ENCODE measurements around the gene EPHB4. TPM values are rescaled to one million over a fixed set of nuclear protein-coding genes. Genes with fewer than 3 reads are reported as not detected.
"Not testable (repeated sequence)": the region's sequence is repeated elsewhere in the genome, so short reads cannot be mapped to it uniquely, and the experiment has no call there.

Gene EPHB4
- total RNA-seq, 1 donor = 37.9 TPM

- no peak for DNase-seq (ENCODE audit: low read depth)
- no peak for TF ChIP-seq CTCF (IDR thresholded peaks at IDR 0.05; ENCODE audit: insufficient read depth, low read length)
- no peak overlapping the region for H3K4me3 ChIP-seq (ENCODE audit: low read depth, low read length)
Observed at GRCh38 chr7:100861616-100861985, 34.3 kb upstream of the EPHB4 start.

- DNase-seq (ENCODE audit: low read depth) = no peak
- no peak for TF ChIP-seq CTCF (IDR thresholded peaks at IDR 0.05; ENCODE audit: insufficient read depth, low read length)
- no peak overlapping the region for H3K4me3 ChIP-seq (ENCODE audit: low read depth, low read length)
Observed at GRCh38 chr7:100860702-100861615, 33.6 kb upstream of the EPHB4 start.

- DNase-seq (ENCODE audit: low read depth) = no peak
- TF ChIP-seq CTCF (IDR thresholded peaks at IDR 0.05; ENCODE audit: insufficient read depth, low read length) = no peak
- no peak overlapping the region for H3K4me3 ChIP-seq (ENCODE audit: low read depth, low read length)
Observed at GRCh38 chr7:100859856-100860255, 32.5 kb upstream of the EPHB4 start.

- H3K4me3 ChIP-seq (ENCODE audit: low read depth, low read length) = no peak overlapping the region
- TF ChIP-seq CTCF (IDR thresholded peaks at IDR 0.05; ENCODE audit: insufficient read depth, low read length) = no peak
- DNase-seq (ENCODE audit: low read depth) = no peak
Observed at GRCh38 chr7:100856871-100857282, 29.6 kb upstream of the EPHB4 start.

DNA sequence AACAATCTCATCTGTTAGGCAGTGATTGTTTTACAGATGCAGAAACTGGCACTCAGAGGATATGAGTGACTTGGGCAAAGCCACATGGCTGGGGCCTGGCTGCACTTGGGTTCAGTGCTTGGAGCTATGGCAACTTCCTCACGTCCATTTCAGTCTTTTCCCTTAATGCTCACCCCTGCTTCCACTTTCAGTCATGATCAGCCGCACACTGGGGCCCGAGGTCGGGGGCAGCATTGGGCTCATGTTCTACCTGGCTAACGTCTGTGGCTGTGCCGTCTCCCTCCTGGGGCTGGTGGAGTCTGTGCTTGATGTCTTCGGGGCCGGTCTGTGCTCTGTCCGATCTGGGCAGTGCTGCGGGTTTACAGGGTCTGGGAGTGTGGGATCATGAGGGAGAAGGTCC is 28.2 kb upstream of the EPHB4 start:
- H3K4me3 ChIP-seq (ENCODE audit: low read depth, low read length) = no peak overlapping the region

GRCh38 chr7:100854899-100855298 is 27.6 kb upstream of the EPHB4 start:
- DNase-seq (ENCODE audit: low read depth); H3K4me3 ChIP-seq (ENCODE audit: low read depth, low read length): not testable (repeated sequence)

More for the DNA sequence above, 28.2 kb upstream of the EPHB4 start:
- TF ChIP-seq CTCF (IDR thresholded peaks at IDR 0.05; ENCODE audit: insufficient read depth, low read length) = no peak
- no peak for DNase-seq (ENCODE audit: low read depth)

DNA sequence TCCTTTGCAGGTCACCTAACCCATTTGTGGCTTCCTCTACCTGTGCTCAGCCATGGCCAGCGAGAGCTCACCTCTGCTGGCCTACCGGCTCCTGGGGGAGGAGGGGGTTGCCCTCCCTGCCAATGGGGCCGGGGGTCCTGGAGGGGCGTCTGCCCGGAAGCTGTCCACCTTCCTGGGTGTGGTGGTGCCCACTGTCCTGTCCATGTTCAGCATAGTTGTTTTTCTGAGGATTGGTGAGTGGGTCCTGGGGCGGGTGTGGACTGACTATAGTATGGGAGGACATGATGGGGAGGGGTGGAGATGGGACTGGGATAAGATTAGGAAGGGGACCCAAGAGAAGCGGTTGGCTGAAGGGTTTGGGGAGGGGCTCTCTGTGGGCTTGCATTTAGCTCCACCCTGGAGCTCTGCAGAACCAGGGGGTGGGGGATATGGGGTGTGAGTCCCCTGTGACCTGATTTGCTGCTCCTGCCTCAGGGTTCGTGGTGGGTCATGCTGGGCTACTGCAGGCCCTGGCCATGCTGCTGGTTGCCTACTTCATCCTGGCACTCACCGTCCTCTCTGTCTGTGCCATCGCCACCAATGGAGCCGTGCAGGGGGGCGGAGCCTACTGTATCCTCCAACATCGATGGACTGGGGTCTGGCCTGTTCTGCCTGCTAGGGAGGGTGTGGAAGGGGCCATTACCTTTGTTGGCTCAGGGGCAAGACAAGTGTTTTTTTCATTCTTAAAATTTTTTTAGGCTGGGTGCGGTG is 27.0 kb upstream of the EPHB4 start:
- no peak for TF ChIP-seq CTCF (IDR thresholded peaks at IDR 0.05; ENCODE audit: insufficient read depth, low read length)
- no peak overlapping the region for H3K4me3 ChIP-seq (ENCODE audit: low read depth, low read length)
- no peak for DNase-seq (ENCODE audit: low read depth)

Data from fibroblast of the aortic adventitia (primary cell).